GM03348 (cell line): ENCODE results near the gene PPP4C.
A peak's percentile ranks its signal among the peaks of the same experiment; 100 is the strongest.
"Not testable (repeated sequence)": the region's sequence is repeated elsewhere in the genome, so short reads cannot be mapped to it uniquely, and the experiment has no call there.

Experiments
- DNase-seq: peaks from one replicate; pipeline ENCODE4 v3.0.0; 2012; ENCODE audit warnings: low spot score

The PPP4C gene

GRCh38 chr16:30075503-30076275 is at the start of gene PPP4C:
TSS of gene PPP4C (plus strand) at chr16:30075994. CDS start at chr16:30076378, 384 bp downstream.
- peak; percentile 94 for DNase-seq

- no peak for DNase-seq
Observed at GRCh38 chr16:30026449-30026848, 49.3 kb upstream of the PPP4C start.

- DNase-seq: no peak
Observed at GRCh38 chr16:30027588-30028437, 48.0 kb upstream of the PPP4C start.

GRCh38 chr16:30028438-30029076 is 47.2 kb upstream of the PPP4C start:
- no peak for DNase-seq

- DNase-seq: no peak
Observed at GRCh38 chr16:30030011-30030685, 45.6 kb upstream of the PPP4C start.

- no peak for DNase-seq
Observed at GRCh38 chr16:30030841-30031413, 44.9 kb upstream of the PPP4C start, which contains the start of gene TLCD3B. TSS of gene TLCD3B (minus strand) at chr16:30031271. CDS start at chr16:30030527, 744 bp downstream.

- DNase-seq: no peak
Observed at GRCh38 chr16:30031477-30031918, 44.3 kb upstream of the PPP4C start.

GRCh38 chr16:30032083-30032819 is 43.5 kb upstream of the PPP4C start:
- DNase-seq: peak; percentile 79

GRCh38 chr16:30033270-30033669 is 42.5 kb upstream of the PPP4C start:
- DNase-seq: no peak

- DNase-seq: no peak
Observed at GRCh38 chr16:30040221-30040620, 35.6 kb upstream of the PPP4C start.

- not testable (repeated sequence) for DNase-seq
Observed at GRCh38 chr16:30040690-30041089, 35.1 kb upstream of the PPP4C start.

- DNase-seq: peak; percentile 57
Observed at GRCh38 chr16:30041841-30042240, 34.0 kb upstream of the PPP4C start.

- DNase-seq: no peak
Observed at GRCh38 chr16:30046178-30046577, 29.6 kb upstream of the PPP4C start.

- DNase-seq: no peak
Observed at GRCh38 chr16:30046588-30046987, 29.2 kb upstream of the PPP4C start.

- DNase-seq: no peak
Observed at GRCh38 chr16:30049871-30050270, 25.9 kb upstream of the PPP4C start.

- peak; percentile 75 for DNase-seq
Observed at GRCh38 chr16:30051518-30051917, 24.3 kb upstream of the PPP4C start.

GRCh38 chr16:30052671-30053372 is 23.0 kb upstream of the PPP4C start:
- peak; percentile 97 for DNase-seq

GRCh38 chr16:30053376-30054015 is 22.3 kb upstream of the PPP4C start:
- peak; percentile 71 for DNase-seq

- DNase-seq: no peak
Observed at GRCh38 chr16:30054451-30054850, 21.3 kb upstream of the PPP4C start.
